Parathyroid adenoma (tissue), 2 donors: Measurements from ENCODE around the gene ST8SIA1.

Source experiments
- H2AFZ ChIP-seq: fragments of 300-600 bp; sonication (generic); one replicate; pipeline ENCODE4 v1.7.0; 2017; ENCODE audit warnings: antibody characterized with exemption, mild to moderate bottlenecking
- H3K27ac ChIP-seq: fragments of 300-600 bp; sonication (generic); one replicate; pipeline ENCODE4 v1.7.0; 2017
- H3K27me3 ChIP-seq: fragments of 300-600 bp; sonication (generic); one replicate; pipeline ENCODE4 v1.7.0; 2017; ENCODE audit warnings: low read length; ENCODE audit not compliant: control insufficient read depth, insufficient read depth
- H3K36me3 ChIP-seq: fragments of 300-600 bp; sonication (generic); one replicate; pipeline ENCODE4 v1.7.0; 2017; ENCODE audit warnings: low read length; ENCODE audit not compliant: control insufficient read depth, insufficient read depth
- H3K4me1 ChIP-seq: fragments of 300-600 bp; sonication (generic); one replicate; pipeline ENCODE4 v1.7.0; 2017; ENCODE audit warnings: control low read depth
- H3K4me2 ChIP-seq: fragments of 300-600 bp; sonication (generic); one replicate; pipeline ENCODE4 v1.7.0; 2017; ENCODE audit warnings: low read length
- H3K4me3 ChIP-seq: fragments of 300-600 bp; sonication (generic); one replicate; pipeline ENCODE4 v1.7.0; 2017; ENCODE audit warnings: low read depth, low read length
- H3K79me2 ChIP-seq: fragments of 300-600 bp; sonication (generic); one replicate; pipeline ENCODE4 v1.7.0; 2017; ENCODE audit warnings: control low read depth
- H3K9ac ChIP-seq: fragments of 300-600 bp; sonication (generic); one replicate; pipeline ENCODE4 v1.7.0; 2017; ENCODE audit warnings: mild to moderate bottlenecking
- H3K9me3 ChIP-seq: fragments of 300-600 bp; sonication (generic); one replicate; pipeline ENCODE4 v1.7.0; 2017; ENCODE audit warnings: low read length; ENCODE audit not compliant: control insufficient read depth
- TF ChIP-seq, protein P1 (sequence below): fragments of 300-600 bp; sonication (generic); IDR thresholded peaks from one replicate; pipeline ENCODE4 v1.7.0; 2017; ENCODE audit warnings: antibody characterized with exemption, mild to moderate bottlenecking
- donor health status: primary hyperparathyroidism.

Gene ST8SIA1

GRCh38 chr12:22340143-22340542 is 5.6 kb upstream of the ST8SIA1 start:
- no peaks in the 10 kb centered on the region for H3K4me1 ChIP-seq
- TF ChIP-seq, protein P1, sequence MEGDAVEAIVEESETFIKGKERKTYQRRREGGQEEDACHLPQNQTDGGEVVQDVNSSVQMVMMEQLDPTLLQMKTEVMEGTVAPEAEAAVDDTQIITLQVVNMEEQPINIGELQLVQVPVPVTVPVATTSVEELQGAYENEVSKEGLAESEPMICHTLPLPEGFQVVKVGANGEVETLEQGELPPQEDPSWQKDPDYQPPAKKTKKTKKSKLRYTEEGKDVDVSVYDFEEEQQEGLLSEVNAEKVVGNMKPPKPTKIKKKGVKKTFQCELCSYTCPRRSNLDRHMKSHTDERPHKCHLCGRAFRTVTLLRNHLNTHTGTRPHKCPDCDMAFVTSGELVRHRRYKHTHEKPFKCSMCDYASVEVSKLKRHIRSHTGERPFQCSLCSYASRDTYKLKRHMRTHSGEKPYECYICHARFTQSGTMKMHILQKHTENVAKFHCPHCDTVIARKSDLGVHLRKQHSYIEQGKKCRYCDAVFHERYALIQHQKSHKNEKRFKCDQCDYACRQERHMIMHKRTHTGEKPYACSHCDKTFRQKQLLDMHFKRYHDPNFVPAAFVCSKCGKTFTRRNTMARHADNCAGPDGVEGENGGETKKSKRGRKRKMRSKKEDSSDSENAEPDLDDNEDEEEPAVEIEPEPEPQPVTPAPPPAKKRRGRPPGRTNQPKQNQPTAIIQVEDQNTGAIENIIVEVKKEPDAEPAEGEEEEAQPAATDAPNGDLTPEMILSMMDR = no peak
- no peak overlapping the region for H3K27ac ChIP-seq
- H3K4me3 ChIP-seq = no peak overlapping the region
- no peak overlapping the region for H3K4me2 ChIP-seq
- no peaks in the 10 kb centered on the region for H3K9me3 ChIP-seq
- no peak overlapping the region for H3K9ac ChIP-seq
- no peak overlapping the region for H2AFZ ChIP-seq
- no peaks in the 10 kb centered on the region for H3K36me3 ChIP-seq
- no peaks in the 10 kb centered on the region for H3K79me2 ChIP-seq
- H3K27me3 ChIP-seq = no peaks in the 10 kb centered on the region

DNA sequence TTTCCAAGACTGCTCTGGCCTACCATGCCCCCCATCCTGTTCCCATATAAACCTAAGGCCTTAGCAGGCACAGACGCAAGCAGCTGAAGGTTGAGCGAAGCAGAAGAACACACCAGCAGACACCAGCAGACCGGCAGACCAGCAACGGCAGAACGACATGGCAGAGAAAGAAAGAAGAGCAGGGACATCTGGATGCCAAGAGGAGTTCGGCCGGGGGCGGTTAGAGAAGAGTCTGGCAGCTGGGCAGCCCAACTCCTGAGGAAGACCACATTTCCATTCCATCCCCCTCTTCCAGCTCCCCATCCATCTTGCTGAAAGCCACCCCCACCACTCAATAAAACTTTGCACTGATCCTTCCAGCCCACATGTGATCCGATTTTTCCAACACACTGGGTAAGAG is 5.2 kb upstream of the ST8SIA1 start:
- H3K4me2 ChIP-seq = no peak overlapping the region
- H3K4me3 ChIP-seq = no peak overlapping the region
- H3K9me3 ChIP-seq = no peaks in the 10 kb centered on the region
- TF ChIP-seq, protein P1 = no peak
- H3K27ac ChIP-seq = no peak overlapping the region
- no peaks in the 10 kb centered on the region for H3K36me3 ChIP-seq
- H2AFZ ChIP-seq = no peak overlapping the region
- no peaks in the 10 kb centered on the region for H3K79me2 ChIP-seq
- no peak overlapping the region for H3K9ac ChIP-seq
- no peaks in the 10 kb centered on the region for H3K4me1 ChIP-seq
- no peaks in the 10 kb centered on the region for H3K27me3 ChIP-seq

GRCh38 chr12:22335794-22336166 is 1.3 kb upstream of the ST8SIA1 start:
- Histone ChIP-seq H3K79me2 (no peaks in the 10 kb centered on the region), H3K27ac (no peak overlapping the region), H2AFZ (peak overlapping the region; percentile 88), H3K4me1 (no peaks in the 10 kb centered on the region), H3K9ac (no peak overlapping the region), H3K27me3 (no peaks in the 10 kb centered on the region), H3K36me3 (no peaks in the 10 kb centered on the region), H3K4me3 (no peak overlapping the region), H3K4me2 (peak overlapping the region; percentile 87), H3K9me3 (no peaks in the 10 kb centered on the region)
- TF ChIP-seq, protein P1 = peak; percentile 42

DNA sequence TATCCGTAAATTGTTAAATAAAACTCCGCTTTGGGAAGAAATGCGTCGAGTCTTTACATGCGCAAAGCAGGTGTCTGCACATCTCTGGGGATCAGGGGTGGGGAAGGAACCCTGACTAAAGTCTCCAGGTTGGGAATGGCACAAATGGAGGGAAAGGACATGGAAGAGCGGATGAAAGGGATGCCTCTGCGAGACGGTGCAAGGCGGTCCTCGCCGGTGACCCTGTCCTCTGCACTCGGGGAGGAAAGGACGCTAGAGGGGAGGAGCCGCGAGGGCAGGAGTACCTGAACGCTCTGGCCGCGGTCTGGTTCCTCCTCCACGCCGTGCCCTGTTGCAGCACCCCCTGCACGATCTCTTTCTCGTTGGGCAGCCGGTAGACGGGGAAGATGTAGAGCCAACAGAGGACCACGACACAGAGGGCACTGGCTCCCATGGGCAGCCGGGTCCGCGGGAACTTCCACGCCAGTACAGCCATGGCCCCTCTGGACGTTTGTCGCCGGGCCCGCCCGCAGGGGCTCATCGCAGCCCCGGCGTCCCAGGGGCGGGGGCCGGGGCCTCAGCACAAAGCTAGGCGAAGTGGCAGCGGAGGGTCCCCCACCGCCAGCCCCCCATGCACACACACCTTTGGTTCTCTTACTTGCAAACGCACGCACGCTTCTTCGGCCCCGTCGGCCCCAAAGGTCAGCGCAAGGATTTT is 646 bp downstream of the ST8SIA1 start:
- Histone ChIP-seq H3K4me1 (no peaks in the 10 kb centered on the region), H3K36me3 (no peaks in the 10 kb centered on the region), H3K4me2 (peak overlapping the region; percentile 87), H3K4me3 (peak overlapping the region; percentile 56), H3K27ac (peak overlapping the region; percentile 63), H3K9ac (no peak overlapping the region), H2AFZ (peak overlapping the region; percentile 88), H3K79me2 (no peaks in the 10 kb centered on the region), H3K27me3 (no peaks in the 10 kb centered on the region), H3K9me3 (no peaks in the 10 kb centered on the region)
- TF ChIP-seq, protein P1 = no peak

- TF ChIP-seq, protein P1 = no peak
- H3K4me3 ChIP-seq = no peak overlapping the region
- H3K9ac ChIP-seq = no peak overlapping the region
- no peak overlapping the region for H3K4me2 ChIP-seq
- H3K4me1 ChIP-seq = no peaks in the 10 kb centered on the region
- no peaks in the 10 kb centered on the region for H3K79me2 ChIP-seq
- H3K9me3 ChIP-seq = no peaks in the 10 kb centered on the region
- no peaks in the 10 kb centered on the region for H3K36me3 ChIP-seq
- H2AFZ ChIP-seq = peak overlapping the region; percentile 88
- H3K27me3 ChIP-seq = no peaks in the 10 kb centered on the region
- peak overlapping the region; percentile 63 for H3K27ac ChIP-seq
These were observed 1.3 kb downstream of the ST8SIA1 start for GRCh38 chr12:22333186-22333712.
